ENCODE data around the gene SLC25A41. TPM values are rescaled to one million over a fixed set of nuclear protein-coding genes. Genes with fewer than 3 reads are reported as not detected.

Gene SLC25A41
- total and polyA plus RNA-seq, 9 of the 15 experiments (the other 6 are each of a cell fraction or from before 2014, with no cell fraction given): 0.08 to 4.2 (median 1.6) TPM

- peak; percentile 39; the same call in 1 of the 2 replicates for TF ChIP-seq FOXJ2 (tag; IDR thresholded peaks at IDR 0.05)
These were observed 40.2 kb downstream of the SLC25A41 start, which contains the start of gene GTF2F1 (continued) for GRCh38 chr19:6393074-6393982.

GRCh38 chr19:6392221-6393073 is 41.1 kb downstream of the SLC25A41 start:
- in situ Hi-C loops (cut with MboI) (no loop called here), intact Hi-C loops (cut with micrococcal nuclease) (no loop called here)
- ATAC-seq: peak; percentile 5
- Histone ChIP-seq H3K4me1 (replicated peaks in 1 of 2; ENCODE audit: control insufficient read depth in 2 of 2, insufficient read depth in 2 of 2, low read length in 2 of 2) (peaks cover 8 to 27% of the 10 kb centered on the region in 2 experiments; a peak in 3 of 5 replicates), H3K9ac (ENCODE audit: insufficient read depth in 1 of 2, low read depth in 2 of 2, low read length in 2 of 2) (peak overlapping the region; percentile 95 to 96), H3K79me2 (ENCODE audit: control insufficient read depth, insufficient read depth, low read length) (peaks cover 23% of the 10 kb centered on the region), H3K36me3 (ENCODE audit: control insufficient read depth, insufficient read depth, low read length) (peaks cover 39% of the 10 kb centered on the region; the same call in 2 of the 3 replicates), H2AFZ (ENCODE audit: low read depth, low read length) (peak overlapping the region; percentile 100), H3K27me3 (ENCODE audit: control insufficient read depth in 2 of 2, insufficient read depth in 2 of 2, low read length in 2 of 2) (no peaks in the 10 kb centered on the region), H4K20me1 (replicated peaks; ENCODE audit: control insufficient read depth, insufficient read depth, low read length) (no peaks in the 10 kb centered on the region), H3K9me1 (ENCODE audit: control insufficient read depth, insufficient read depth, low read length) (no peaks in the 10 kb centered on the region), H3K27ac (ENCODE audit: extremely low read depth, low read depth, low read length) (peak overlapping the region; percentile 87), H3K4me2 (ENCODE audit: insufficient read depth, low read length) (peak overlapping the region; percentile 98), H3K9me3 (replicated peaks; ENCODE audit: control insufficient read depth, insufficient read depth, low read depth, low read length) (no peaks in the 10 kb centered on the region), H3K4me3 (peak overlapping the region; percentile 87)
- ChIA-PET POLR2A (interaction anchor here (1.0 to 1.3 kb wide), 6 partner anchors 13 to 31 kb away, joined by 3 to 5 read pairs (median 4); partner anchors contain the start of genes ALKBH7, CLPP and PSPN), CTCF (ENCODE audit: low intra/inter-chr PET ratio) (no interaction called here)
- BruUV-seq (replicated peaks): TSS peak; percentile 73
- FAIRE-seq: peak; percentile 40
- DNase-seq (ENCODE audit: extremely low read depth in 1 of 4, low spot score in 3 of 4): peak in 3 of 4 experiments; percentile 32 to 45 (median 33)
- 2% methylated on average over 30 of the region's 30 CpGs for WGBS (ENCODE audit: insufficient coverage, low coverage, missing lambda C conversion rate)
- TF ChIP-seq FOXA1 (IDR thresholded peaks at IDR 0.05; ENCODE audit: borderline replicate concordance) (no peak), NFE2 (IDR thresholded peaks at IDR 0.05; ENCODE audit: low read depth) (peak; percentile 12; the same call in 1 of the 2 replicates), ZFX (CRISPR knock-in tag; IDR thresholded peaks at IDR 0.05) (no peak), MAFG (tag; conservative IDR thresholded peaks at IDR 0.05) (peak; percentile 73), GATAD2B (IDR thresholded peaks at IDR 0.05; ENCODE audit: borderline replicate concordance) (no peak), SMARCB1 (IDR thresholded peaks at IDR 0.05; ENCODE audit: insufficient read length, low read depth) (no peak), ZBTB49 (CRISPR knock-in tag; IDR thresholded peaks at IDR 0.05; ENCODE audit: borderline replicate concordance) (no peak), CTBP1 (IDR thresholded peaks at IDR 0.05; ENCODE audit: borderline replicate concordance) (no peak), ZNF316 (IDR thresholded peaks at IDR 0.05) (peak; percentile 95), ZNF699 (CRISPR knock-in tag; IDR thresholded peaks at IDR 0.05; ENCODE audit: insufficient replicate concordance) (no peak), ZSCAN29 (IDR thresholded peaks at IDR 0.05) (no peak), GTF2E2 (tag; IDR thresholded peaks at IDR 0.05) (peak; percentile 64), CBFA2T3 (IDR thresholded peaks at IDR 0.05) (peak; percentile 44; the same call in 1 of the 2 replicates)
- TF ChIP-seq, protein P1, sequence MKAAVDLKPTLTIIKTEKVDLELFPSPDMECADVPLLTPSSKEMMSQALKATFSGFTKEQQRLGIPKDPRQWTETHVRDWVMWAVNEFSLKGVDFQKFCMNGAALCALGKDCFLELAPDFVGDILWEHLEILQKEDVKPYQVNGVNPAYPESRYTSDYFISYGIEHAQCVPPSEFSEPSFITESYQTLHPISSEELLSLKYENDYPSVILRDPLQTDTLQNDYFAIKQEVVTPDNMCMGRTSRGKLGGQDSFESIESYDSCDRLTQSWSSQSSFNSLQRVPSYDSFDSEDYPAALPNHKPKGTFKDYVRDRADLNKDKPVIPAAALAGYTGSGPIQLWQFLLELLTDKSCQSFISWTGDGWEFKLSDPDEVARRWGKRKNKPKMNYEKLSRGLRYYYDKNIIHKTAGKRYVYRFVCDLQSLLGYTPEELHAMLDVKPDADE (conservative IDR thresholded peaks at IDR 0.05; ENCODE audit: control insufficient read depth, low read depth, low read length): no peak
